ENCODE measurements around the gene ART5. TPM values are rescaled to one million over a fixed set of nuclear protein-coding genes. Genes with fewer than 3 reads are reported as not detected.

ART5 gene
- polyA plus RNA-seq, 1 donor (not counting 4 experiments of a cell fraction or from before 2014, with no cell fraction given), result not detected

DNA sequence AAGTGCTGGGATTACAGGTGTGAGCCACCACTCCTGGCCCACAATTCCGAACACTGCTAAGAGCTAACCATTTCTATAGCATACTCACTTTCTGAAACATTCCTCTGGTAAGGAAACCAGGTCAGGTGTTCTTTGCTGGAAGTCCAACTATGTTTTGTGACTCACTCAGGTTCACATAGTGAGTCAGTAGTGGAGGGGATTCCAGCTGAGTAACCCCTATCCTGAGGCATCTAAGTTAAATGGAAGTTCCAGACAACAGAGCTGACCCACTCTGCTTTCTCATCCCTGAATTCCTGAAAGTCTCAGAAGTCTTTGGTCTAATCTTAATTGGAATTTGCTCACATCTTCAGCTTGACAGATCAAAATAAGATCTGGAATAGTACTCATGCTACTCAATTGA is 32.4 kb upstream of the ART5 start:
- Histone ChIP-seq H3K79me2 (ENCODE audit: control insufficient read depth, insufficient read depth, low read length) (no peaks in the 10 kb centered on the region), H3K4me1 (ENCODE audit: control insufficient read depth, extremely low read depth, insufficient read depth, low read length) (peaks cover 22% of the 10 kb centered on the region), H4K20me1 (ENCODE audit: control insufficient read depth, extremely low read depth, insufficient read depth, low read length) (no peaks in the 10 kb centered on the region), H3K27ac (ENCODE audit: control insufficient read depth, insufficient read depth, low read length) (peak overlapping the region; percentile 65), H3K9me3 (ENCODE audit: control insufficient read depth, low read depth, low read length) (no peaks in the 10 kb centered on the region), H3K9me1 (ENCODE audit: control insufficient read depth, extremely low read depth, insufficient read depth, low read length) (peaks cover 8% of the 10 kb centered on the region), H3K4me2 (ENCODE audit: control insufficient read depth, extremely low read depth, insufficient read depth, low read depth, low read length) (peak overlapping the region; percentile 27), H3K9ac (ENCODE audit: control insufficient read depth, extremely low read depth, insufficient read depth, low read length) (no peak overlapping the region), H2AFZ (ENCODE audit: control insufficient read depth, low read length) (no peak overlapping the region), H3K27me3 (ENCODE audit: control insufficient read depth, extremely low read depth, insufficient read depth, low read length) (no peaks in the 10 kb centered on the region), H3K4me3 (ENCODE audit: control insufficient read depth in 2 of 3, extremely low read depth in 1 of 3, insufficient read depth in 2 of 3, low read depth in 1 of 3, low read length in 3 of 3) (no peak overlapping the region), H3K36me3 (ENCODE audit: control insufficient read depth in 2 of 2, extremely low read depth in 1 of 2, insufficient read depth in 2 of 2, low read length in 2 of 2) (peaks cover 24 to 37% of the 10 kb centered on the region in 2 experiments)
- peak; percentile 99 for FAIRE-seq
- dilution Hi-C loops (cut with MboI; ENCODE audit: extremely low pct_ligation_motif_present, low sequenced_read_pairs), result no loop called here
- peak; percentile 81 for DNase-seq (ENCODE audit: low read depth, low spot score)
- no peak for TF ChIP-seq EZH2 (IDR thresholded peaks at IDR 0.05; ENCODE audit: low read length)
- TF ChIP-seq, protein P1, sequence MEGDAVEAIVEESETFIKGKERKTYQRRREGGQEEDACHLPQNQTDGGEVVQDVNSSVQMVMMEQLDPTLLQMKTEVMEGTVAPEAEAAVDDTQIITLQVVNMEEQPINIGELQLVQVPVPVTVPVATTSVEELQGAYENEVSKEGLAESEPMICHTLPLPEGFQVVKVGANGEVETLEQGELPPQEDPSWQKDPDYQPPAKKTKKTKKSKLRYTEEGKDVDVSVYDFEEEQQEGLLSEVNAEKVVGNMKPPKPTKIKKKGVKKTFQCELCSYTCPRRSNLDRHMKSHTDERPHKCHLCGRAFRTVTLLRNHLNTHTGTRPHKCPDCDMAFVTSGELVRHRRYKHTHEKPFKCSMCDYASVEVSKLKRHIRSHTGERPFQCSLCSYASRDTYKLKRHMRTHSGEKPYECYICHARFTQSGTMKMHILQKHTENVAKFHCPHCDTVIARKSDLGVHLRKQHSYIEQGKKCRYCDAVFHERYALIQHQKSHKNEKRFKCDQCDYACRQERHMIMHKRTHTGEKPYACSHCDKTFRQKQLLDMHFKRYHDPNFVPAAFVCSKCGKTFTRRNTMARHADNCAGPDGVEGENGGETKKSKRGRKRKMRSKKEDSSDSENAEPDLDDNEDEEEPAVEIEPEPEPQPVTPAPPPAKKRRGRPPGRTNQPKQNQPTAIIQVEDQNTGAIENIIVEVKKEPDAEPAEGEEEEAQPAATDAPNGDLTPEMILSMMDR (optimal IDR thresholded peaks at IDR 0.05 in 1 of 3, IDR thresholded peaks at IDR 0.05 in 1 of 3, conservative IDR thresholded peaks at IDR 0.05 in 1 of 3; ENCODE audit: extremely low read depth in 1 of 3, insufficient read depth in 2 of 3, low read length in 3 of 3), result no peak

DNA sequence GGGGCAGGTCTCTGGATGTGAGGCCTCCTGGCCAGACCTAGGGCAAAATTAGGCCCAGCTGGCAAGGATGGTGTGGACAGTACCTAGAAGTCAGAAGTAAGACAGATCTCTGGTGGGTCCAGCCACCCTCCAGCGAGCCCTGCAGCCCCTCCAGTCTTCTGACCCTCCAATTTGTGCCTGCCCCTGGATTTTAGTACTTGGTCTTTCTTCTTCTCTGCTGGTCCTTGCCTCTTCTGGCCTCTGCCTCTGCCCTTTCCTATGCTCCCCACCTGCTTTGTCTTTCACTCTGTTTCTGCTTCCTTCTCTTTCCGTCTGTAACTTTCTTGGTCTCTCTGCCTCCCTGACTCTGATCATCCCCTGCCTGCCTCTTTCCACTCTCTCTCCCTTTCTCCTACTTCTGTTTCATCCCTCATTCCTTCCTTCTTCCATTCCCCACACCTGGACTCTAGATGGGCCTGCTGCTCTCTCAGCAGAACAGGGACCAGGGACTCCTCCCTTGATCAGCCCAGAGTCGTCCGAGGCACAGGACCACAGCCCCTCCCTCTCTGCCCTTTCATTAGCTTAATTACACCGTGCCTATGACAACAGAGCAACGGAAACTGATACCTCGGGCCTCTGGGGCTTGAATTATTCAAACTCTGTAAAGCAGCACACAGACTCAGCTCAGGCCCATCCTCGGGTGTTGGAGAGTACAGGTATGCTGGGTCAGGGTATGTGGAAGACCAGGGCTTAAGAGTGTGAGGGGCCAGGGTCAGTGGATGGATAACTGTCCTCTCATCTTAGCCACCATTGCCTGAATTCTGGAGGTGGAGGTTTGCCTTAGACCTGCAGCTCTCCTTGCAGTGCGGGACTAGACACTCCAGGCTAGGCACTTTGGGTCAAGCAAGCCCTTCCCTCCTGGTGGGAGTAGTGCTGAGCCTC is 29.8 kb upstream of the ART5 start, which contains the start of gene CHRNA10:
CHRNA10 (minus strand) TSS at position 51 of the 921 bp plus-strand sequence. CDS start 72 bp downstream, outside the sequence.
- Histone ChIP-seq H3K9ac (ENCODE audit: control insufficient read depth, extremely low read depth, insufficient read depth, low read length) (no peak within 1 kb of the TSS), H3K4me2 (ENCODE audit: control insufficient read depth, extremely low read depth, insufficient read depth, low read depth, low read length) (no peak within 1 kb of the TSS), H4K20me1 (ENCODE audit: control insufficient read depth, extremely low read depth, insufficient read depth, low read length) (no peaks in the 10 kb centered on the region), H2AFZ (ENCODE audit: control insufficient read depth, low read length) (no peak within 1 kb of the TSS), H3K27ac (ENCODE audit: control insufficient read depth, insufficient read depth, low read length) (no peak within 1 kb of the TSS), H3K9me1 (ENCODE audit: control insufficient read depth, extremely low read depth, insufficient read depth, low read length) (peaks cover 8% of the 10 kb centered on the region), H3K9me3 (ENCODE audit: control insufficient read depth, low read depth, low read length) (no peaks in the 10 kb centered on the region), H3K36me3 (ENCODE audit: control insufficient read depth in 2 of 2, extremely low read depth in 1 of 2, insufficient read depth in 2 of 2, low read length in 2 of 2) (peaks cover 26 to 35% of the 10 kb centered on the region in 2 experiments), H3K4me1 (ENCODE audit: control insufficient read depth, extremely low read depth, insufficient read depth, low read length) (peaks cover 22% of the 10 kb centered on the region), H3K79me2 (ENCODE audit: control insufficient read depth, insufficient read depth, low read length) (no peaks in the 10 kb centered on the region), H3K27me3 (ENCODE audit: control insufficient read depth, extremely low read depth, insufficient read depth, low read length) (no peaks in the 10 kb centered on the region), H3K4me3 (ENCODE audit: control insufficient read depth in 2 of 3, extremely low read depth in 1 of 3, insufficient read depth in 2 of 3, low read depth in 1 of 3, low read length in 3 of 3) (no peak within 1 kb of the TSS)
- FAIRE-seq (no peak), DNase-seq (ENCODE audit: low read depth, low spot score) (no peak)
- dilution Hi-C loops (cut with MboI; ENCODE audit: extremely low pct_ligation_motif_present, low sequenced_read_pairs), result no loop called here
- no peak for TF ChIP-seq EZH2 (IDR thresholded peaks at IDR 0.05; ENCODE audit: low read length)
- TF ChIP-seq, protein P1 (optimal IDR thresholded peaks at IDR 0.05 in 1 of 3, IDR thresholded peaks at IDR 0.05 in 1 of 3, conservative IDR thresholded peaks at IDR 0.05 in 1 of 3; ENCODE audit: extremely low read depth in 1 of 3, insufficient read depth in 2 of 3, low read length in 3 of 3), result no peak

Data from keratinocyte (primary cell).